ENCODE measurements around the gene HIVEP3. TPM values are rescaled to one million over a fixed set of nuclear protein-coding genes. Genes with fewer than 3 reads are reported as not detected.

Gene HIVEP3
- total RNA-seq, 6 experiments from 2014 or later = 1.4 to 3.9 (median 2.2) TPM

- ATAC-seq = no peak
- 65% methylated on average over 4 of the region's 4 CpGs for whole genome bisulfite sequencing (ENCODE audit: insufficient coverage, low coverage, low lambda C conversion rate, missing lambda C conversion rate)
- TF ChIP-seq POLR2A (IDR thresholded peaks at IDR 0.05) (no peak), CTCF (IDR thresholded peaks at IDR 0.05) (no peak)
Measured at GRCh38 chr1:41670217-41670957, 248.3 kb downstream of the HIVEP3 start.

GRCh38 chr1:41668967-41669366 lies 249.8 kb downstream of the HIVEP3 start:
- no peak overlapping the region for H3K27ac ChIP-seq
- TF ChIP-seq CTCF (IDR thresholded peaks at IDR 0.05) (no peak), POLR2A (IDR thresholded peaks at IDR 0.05) (no peak)
- WGBS (ENCODE audit: insufficient coverage, low coverage, low lambda C conversion rate, missing lambda C conversion rate) = 100% methylated on average over 2 of the region's 3 CpGs
- H3K36me3 ChIP-seq = no peaks in the 10 kb centered on the region
- peaks cover 0 to 14% (median 6%) of the 10 kb centered on the region in 4 donors for H3K4me1 ChIP-seq
- H3K27me3 ChIP-seq = no peaks in the 10 kb centered on the region
- ATAC-seq = no peak
- H3K9me3 ChIP-seq = no peaks in the 10 kb centered on the region
- intact Hi-C loops (cut with DNase I) = no loop called here
- H3K4me3 ChIP-seq = no peak overlapping the region
- DNase-seq = no peak

More at GRCh38 chr1:41670217-41670957, 248.3 kb downstream of the HIVEP3 start:
- Histone ChIP-seq H3K36me3 (no peaks in the 10 kb centered on the region), H3K27me3 (no peaks in the 10 kb centered on the region), H3K27ac (no peak overlapping the region), H3K4me3 (no peak overlapping the region), H3K4me1 (peaks cover 0 to 14% (median 6%) of the 10 kb centered on the region in 4 donors), H3K9me3 (no peaks in the 10 kb centered on the region)
- intact Hi-C loops (cut with DNase I) = no loop called here
- no peak for DNase-seq

- no peaks in the 10 kb centered on the region for H3K27me3 ChIP-seq
- WGBS (ENCODE audit: insufficient coverage, low coverage, low lambda C conversion rate, missing lambda C conversion rate) = 90% methylated on average over 5 of the region's 7 CpGs
- no peak overlapping the region for H3K27ac ChIP-seq
- no peak for TF ChIP-seq CTCF (IDR thresholded peaks at IDR 0.05)
- TF ChIP-seq POLR2A (IDR thresholded peaks at IDR 0.05) = no peak
- ATAC-seq = no peak
- no peak for DNase-seq
- H3K36me3 ChIP-seq = no peaks in the 10 kb centered on the region
- intact Hi-C loops (cut with DNase I) = no loop called here
- H3K4me1 ChIP-seq = peaks cover 0 to 14% (median 6%) of the 10 kb centered on the region in 4 donors
- no peaks in the 10 kb centered on the region for H3K9me3 ChIP-seq
- no peak overlapping the region for H3K4me3 ChIP-seq
Measured at GRCh38 chr1:41668054-41668660, 250.6 kb downstream of the HIVEP3 start.

GRCh38 chr1:41666981-41667631 lies 251.6 kb downstream of the HIVEP3 start:
- DNase-seq (peak in 1 of 3 donors; percentile 65), ATAC-seq (peak; percentile 58 to 84 (median 67))
- H3K27me3 ChIP-seq = no peaks in the 10 kb centered on the region
- no peak overlapping the region for H3K27ac ChIP-seq
- no peak overlapping the region for H3K4me3 ChIP-seq
- H3K9me3 ChIP-seq = no peaks in the 10 kb centered on the region
- WGBS (ENCODE audit: insufficient coverage, low coverage, low lambda C conversion rate, missing lambda C conversion rate) = 40% methylated on average over 2 of the region's 3 CpGs
- no peaks in the 10 kb centered on the region for H3K36me3 ChIP-seq
- TF ChIP-seq CTCF (IDR thresholded peaks at IDR 0.05) = no peak
- no peak for TF ChIP-seq POLR2A (IDR thresholded peaks at IDR 0.05)
- intact Hi-C loops (cut with DNase I) = no loop called here
- H3K4me1 ChIP-seq = peaks cover 0 to 14% (median 7%) of the 10 kb centered on the region in 4 donors

Data from right lobe of liver (tissue), 6 donors.